ENCODE results near the gene ITPRIPL2.
A peak's percentile ranks its signal among the peaks of the same experiment; 100 is the strongest.

The ITPRIPL2 gene

GRCh38 chr16:19114359-19115147, 789 bp downstream of the ITPRIPL2 start:
- POLR2A ChIA-PET, result interaction anchor here (0.9 to 2.5 kb wide), 6 partner anchors 9 to 21 kb away, joined by 3 to 23 read pairs (median 5); no protein-coding TSS in a partner anchor
- TF ChIP-seq ELF4 (IDR thresholded peaks at IDR 0.05) (no peak), L3MBTL2 (conservative IDR thresholded peaks at IDR 0.05) (peak; percentile 83), TARDBP (IDR thresholded peaks at IDR 0.05) (no peak), FOXK2 (IDR thresholded peaks at IDR 0.05) (no peak)
- DNase-seq (ENCODE audit: extremely low spot score), result peak; percentile 27
- CTCF ChIA-PET, result no interaction called here

GRCh38 chr16:19115148-19116021, 1.6 kb downstream of the ITPRIPL2 start:
- POLR2A ChIA-PET, result interaction anchor here (0.9 to 2.5 kb wide), 2 partner anchors 8 to 10 kb away, joined by 3 to 23 read pairs; no protein-coding TSS in a partner anchor
- CTCF ChIA-PET, result interaction anchor here (0.8 to 2.0 kb wide), 2 partner anchors 21 to 97 kb away, joined by 3 to 6 read pairs; no protein-coding TSS in a partner anchor
- DNase-seq (ENCODE audit: extremely low spot score), result no peak
- no peak for TF ChIP-seq BHLHE40 (IDR thresholded peaks at IDR 0.05; ENCODE audit: borderline replicate concordance)
- no peak for TF ChIP-seq FOXA1 (IDR thresholded peaks at IDR 0.05)
- no peak for TF ChIP-seq ZNF384 (IDR thresholded peaks at IDR 0.05)
- TF ChIP-seq ARNT (IDR thresholded peaks at IDR 0.05), result no peak
- no peak for TF ChIP-seq L3MBTL2 (conservative IDR thresholded peaks at IDR 0.05)
- TF ChIP-seq FOXK2 (IDR thresholded peaks at IDR 0.05), result no peak

GRCh38 chr16:19116711-19117449, 3.1 kb downstream of the ITPRIPL2 start:
- no peak for DNase-seq (ENCODE audit: extremely low spot score)
- CTCF ChIA-PET, result interaction anchor here (0.9 to 2.0 kb wide), 3 partner anchors 16 to 22 kb away, joined by 3 to 6 read pairs (median 3); no protein-coding TSS in a partner anchor
- POLR2A ChIA-PET, result interaction anchor here (0.8 to 2.3 kb wide), 4 partner anchors 17 to 42 kb away, joined by 3 to 7 read pairs (median 4); no protein-coding TSS in a partner anchor
- TF ChIP-seq SP1 (IDR thresholded peaks at IDR 0.05) (no peak), FOXK2 (IDR thresholded peaks at IDR 0.05) (no peak), NFRKB (IDR thresholded peaks at IDR 0.05) (no peak), ELF4 (IDR thresholded peaks at IDR 0.05) (no peak), ZNF384 (IDR thresholded peaks at IDR 0.05) (no peak), ARNT (IDR thresholded peaks at IDR 0.05) (no peak), L3MBTL2 (conservative IDR thresholded peaks at IDR 0.05) (no peak), HDGF (IDR thresholded peaks at IDR 0.05; ENCODE audit: borderline replicate concordance) (no peak), LEF1 (IDR thresholded peaks at IDR 0.05; ENCODE audit: borderline replicate concordance) (no peak), BHLHE40 (IDR thresholded peaks at IDR 0.05; ENCODE audit: borderline replicate concordance) (no peak), SUZ12 (IDR thresholded peaks at IDR 0.05) (no peak), FOXA1 (IDR thresholded peaks at IDR 0.05) (no peak), TARDBP (IDR thresholded peaks at IDR 0.05) (no peak), CTBP1 (IDR thresholded peaks at IDR 0.05; ENCODE audit: borderline replicate concordance) (no peak), FOXM1 (IDR thresholded peaks at IDR 0.05; ENCODE audit: borderline replicate concordance) (no peak)

GRCh38 chr16:19118938-19119431, 5.2 kb downstream of the ITPRIPL2 start:
- no peak for DNase-seq (ENCODE audit: extremely low spot score)
- TF ChIP-seq ARNT (IDR thresholded peaks at IDR 0.05) (no peak), PKNOX1 (IDR thresholded peaks at IDR 0.05) (no peak), NFRKB (IDR thresholded peaks at IDR 0.05) (no peak), BHLHE40 (IDR thresholded peaks at IDR 0.05; ENCODE audit: borderline replicate concordance) (no peak), ELF4 (IDR thresholded peaks at IDR 0.05) (no peak), FOXA1 (IDR thresholded peaks at IDR 0.05) (no peak), HDGF (IDR thresholded peaks at IDR 0.05; ENCODE audit: borderline replicate concordance) (no peak), L3MBTL2 (conservative IDR thresholded peaks at IDR 0.05) (no peak), SUZ12 (IDR thresholded peaks at IDR 0.05) (no peak), SP1 (IDR thresholded peaks at IDR 0.05) (no peak), FOXK2 (IDR thresholded peaks at IDR 0.05) (no peak), FOXM1 (IDR thresholded peaks at IDR 0.05; ENCODE audit: borderline replicate concordance) (no peak), LEF1 (IDR thresholded peaks at IDR 0.05; ENCODE audit: borderline replicate concordance) (no peak), CTBP1 (IDR thresholded peaks at IDR 0.05; ENCODE audit: borderline replicate concordance) (no peak), ZNF384 (IDR thresholded peaks at IDR 0.05) (no peak), TARDBP (IDR thresholded peaks at IDR 0.05) (no peak)
- ChIA-PET POLR2A (interaction anchor here (1.1 kb wide), 1 partner anchor 12 kb away, joined by 6 read pairs; no protein-coding TSS in a partner anchor), CTCF (interaction anchor here (1.6 kb wide), 1 partner anchor 25 kb away, joined by 3 read pairs; no protein-coding TSS in a partner anchor)

GRCh38 chr16:19119564-19119963, 5.8 kb downstream of the ITPRIPL2 start:
- no peak for DNase-seq (ENCODE audit: extremely low spot score)
- ChIA-PET POLR2A (interaction anchor here (1.0 to 1.1 kb wide), 2 partner anchors 11 to 329 kb away, joined by 3 to 6 read pairs; partner anchors contain the start of gene RPS15A), CTCF (interaction anchor here (0.6 kb wide), 1 partner anchor 60 kb away, joined by 4 read pairs; no protein-coding TSS in a partner anchor)
- no peak for TF ChIP-seq NFRKB (IDR thresholded peaks at IDR 0.05)
- TF ChIP-seq ARNT (IDR thresholded peaks at IDR 0.05), result no peak
- no peak for TF ChIP-seq L3MBTL2 (conservative IDR thresholded peaks at IDR 0.05)
- no peak for TF ChIP-seq BHLHE40 (IDR thresholded peaks at IDR 0.05; ENCODE audit: borderline replicate concordance)
